T-helper 1 cell (primary cell): ENCODE results near the gene SCT.

Experiments
- DNase-seq, 5 donors: peaks; one replicate each; pipeline ENCODE4 v3.0.0-alpha.2; 2012 to 2020

The SCT gene

GRCh38 chr11:643849-644738 lies 17.1 kb upstream of the SCT start:
- DNase-seq: no peak

GRCh38 chr11:643366-643765 lies 16.4 kb upstream of the SCT start:
- DNase-seq: no peak

GRCh38 chr11:641806-642370 lies 14.9 kb upstream of the SCT start:
- DNase-seq: no peak

- no peak for DNase-seq
These were observed 13.2 kb upstream of the SCT start for GRCh38 chr11:640021-640706.

- DNase-seq: no peak
These were observed 12.5 kb upstream of the SCT start for GRCh38 chr11:639332-639955.

GRCh38 chr11:638631-639331 lies 11.8 kb upstream of the SCT start:
- no peak for DNase-seq

- DNase-seq: no peak
These were observed 10.9 kb upstream of the SCT start for GRCh38 chr11:637593-638521.

GRCh38 chr11:637333-637592 lies 10.3 kb upstream of the SCT start:
- DNase-seq: no peak

GRCh38 chr11:636511-637332 lies 9.7 kb upstream of the SCT start, which contains the start of gene DRD4:
Gene DRD4 (plus strand): TSS chr11:637269. CDS start chr11:637305, 36 bp downstream.
- DNase-seq: no peak

GRCh38 chr11:635945-636510 lies 9.0 kb upstream of the SCT start:
- no peak for DNase-seq

GRCh38 chr11:630871-631270 lies 3.9 kb upstream of the SCT start:
- DNase-seq: no peak

GRCh38 chr11:629237-629583 lies 2.2 kb upstream of the SCT start:
- peak in 1 of 5 donors; percentile 2 for DNase-seq

GRCh38 chr11:628056-628455 lies 1.1 kb upstream of the SCT start:
- peak in 1 of 5 donors; percentile 13 for DNase-seq

GRCh38 chr11:627308-627576 lies 261 bp upstream of the SCT start:
- no peak for DNase-seq

GRCh38 chr11:625636-626268 lies 1.2 kb downstream of the SCT start:
- peak in 2 of 5 donors; percentile 1 to 14 for DNase-seq

- DNase-seq: peak in 2 of 5 donors; percentile 1 to 15
These were observed 2.0 kb downstream of the SCT start, which contains the start of gene CDHR5 for GRCh38 chr11:624705-625635. Gene CDHR5 (minus strand): TSS chr11:624955. CDS start chr11:624902, 53 bp downstream.

- DNase-seq: peak in 1 of 5 donors; percentile 1
These were observed 2.8 kb downstream of the SCT start for GRCh38 chr11:623999-624704.

GRCh38 chr11:623349-623869 lies 3.6 kb downstream of the SCT start:
- DNase-seq: no peak
